Activated CD8-positive, alpha-beta memory T cell treated with anti-CD3 and anti-CD28 coated beads, Interleukin-2, amount 50 U/mL, for 1 hour (primary cell): ENCODE measurements around the gene NDUFAF3.

Source experiments
- DNase-seq: peaks from one replicate; pipeline ENCODE4 v3.0.0-alpha.2; 2020; ENCODE audit errors: extremely low read depth

NDUFAF3 gene

DNA sequence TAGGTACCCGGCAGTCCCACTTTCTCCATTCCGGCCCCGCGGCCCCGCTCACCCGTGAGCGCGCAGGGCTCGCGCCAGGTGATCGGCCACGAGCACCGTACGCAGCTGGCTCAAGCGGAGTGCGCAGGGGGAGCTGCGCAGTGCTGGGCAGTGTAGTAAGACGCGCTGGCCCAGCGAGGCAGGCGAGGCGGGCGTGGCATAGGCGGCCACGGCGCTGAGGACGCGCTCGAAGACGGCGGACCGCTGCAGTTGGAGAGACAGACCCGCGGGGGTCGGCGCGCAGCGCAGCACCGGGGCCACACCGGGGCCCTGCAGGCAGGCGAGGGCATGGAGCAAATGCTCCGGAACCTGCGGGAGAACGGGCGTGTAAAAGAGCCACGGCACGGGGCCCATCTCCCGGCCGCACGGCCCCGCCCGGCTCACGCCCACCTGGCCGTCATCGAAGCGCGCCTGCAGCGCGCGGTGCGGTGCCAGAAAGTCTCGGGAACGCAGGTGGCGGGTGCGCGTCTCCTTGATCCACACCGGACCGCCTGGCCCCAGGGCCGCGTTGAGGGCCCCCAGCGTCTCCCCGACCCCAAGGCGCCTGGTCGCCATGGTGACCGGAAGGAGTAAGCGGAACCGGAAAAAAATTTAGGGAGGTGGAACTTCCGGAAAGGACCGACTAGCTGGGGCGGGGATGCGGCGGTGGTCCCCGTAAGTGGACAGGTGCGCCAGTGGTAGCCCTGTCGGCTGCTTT, 3.8 kb upstream of the NDUFAF3 start, which contains the start of gene DALRD3:
DALRD3 (minus strand) TSS at position 610 of the 736 bp plus-strand sequence; CDS start at position 594, 16 bp downstream.
- DNase-seq, result no peak

DNA sequence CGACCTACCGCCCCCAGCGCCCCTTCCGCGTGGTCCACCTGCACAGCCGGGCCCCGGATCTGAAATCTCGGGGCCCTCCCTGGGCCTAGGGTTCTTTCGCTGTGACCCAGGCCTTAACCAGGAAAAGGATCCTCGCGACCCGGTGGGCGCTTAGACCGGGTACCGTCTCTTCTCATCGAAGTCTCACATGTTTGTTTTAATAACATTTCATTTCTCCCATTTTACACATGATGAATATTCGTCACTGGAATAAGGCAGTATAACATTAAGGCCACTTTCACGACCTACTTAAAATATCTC, 3.3 kb upstream of the NDUFAF3 start:
- DNase-seq, result no peak

DNA sequence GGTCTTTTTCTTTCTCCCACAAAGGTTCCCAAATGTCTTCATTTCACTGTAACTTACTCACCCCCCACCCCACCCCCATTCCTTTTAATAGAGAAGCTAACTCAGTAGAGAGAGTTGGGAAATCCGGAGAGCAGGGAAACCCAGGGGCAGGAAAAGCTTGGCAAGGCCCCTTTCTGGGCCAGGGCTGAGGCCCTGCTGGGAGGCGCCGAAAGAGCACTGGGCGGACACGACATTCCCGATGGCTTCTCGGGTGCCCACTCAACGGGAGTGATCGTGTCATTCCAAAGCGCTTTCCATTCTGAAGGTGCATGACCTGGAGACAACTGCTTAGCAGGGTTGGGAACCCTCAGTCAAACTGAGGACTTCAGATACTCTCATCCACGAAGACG, 2.0 kb upstream of the NDUFAF3 start:
- DNase-seq, result no peak

DNA sequence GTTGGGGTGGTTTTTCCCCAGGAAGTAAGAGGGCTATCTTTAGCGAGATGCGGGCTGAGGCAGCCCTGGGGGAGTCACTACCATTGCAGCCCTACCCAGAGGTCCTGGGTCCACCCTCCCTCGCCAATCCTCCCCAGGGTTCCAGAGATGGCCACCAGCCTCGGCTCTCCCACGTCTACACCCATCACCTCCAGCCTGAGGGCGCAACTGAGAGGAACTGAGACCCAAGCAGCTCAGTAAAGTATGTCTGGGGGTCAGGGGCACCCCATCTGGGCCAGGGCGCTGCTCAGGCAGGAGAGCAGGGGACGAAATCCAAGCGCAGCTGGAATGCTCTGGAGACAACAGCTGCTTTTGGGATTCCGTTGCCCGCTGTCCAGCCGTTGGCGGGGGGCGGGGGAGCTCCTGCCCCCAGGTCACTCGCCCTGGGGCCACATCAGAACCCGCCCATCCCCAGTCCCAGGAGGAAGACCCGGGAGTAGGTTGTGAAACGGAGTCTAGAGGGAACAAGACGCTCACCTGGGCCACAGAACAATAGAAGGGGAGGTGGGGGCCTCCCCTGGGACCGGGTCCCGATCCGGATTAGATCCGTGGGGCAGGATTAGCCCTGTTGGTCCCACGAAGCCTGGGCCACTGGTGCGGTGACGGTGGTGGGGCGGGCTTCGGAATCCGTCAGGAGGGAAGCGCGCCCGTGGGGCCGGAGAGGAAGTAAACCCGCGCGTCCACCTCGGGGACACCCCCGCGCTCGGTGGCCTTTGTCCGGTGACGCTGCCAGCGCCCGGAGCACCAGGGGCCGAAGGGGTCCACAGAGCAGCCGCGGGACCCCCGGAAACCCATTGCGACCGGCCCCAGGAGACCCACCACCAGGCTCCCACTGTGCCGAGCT, 1.4 kb upstream of the NDUFAF3 start:
- no peak for DNase-seq

DNA sequence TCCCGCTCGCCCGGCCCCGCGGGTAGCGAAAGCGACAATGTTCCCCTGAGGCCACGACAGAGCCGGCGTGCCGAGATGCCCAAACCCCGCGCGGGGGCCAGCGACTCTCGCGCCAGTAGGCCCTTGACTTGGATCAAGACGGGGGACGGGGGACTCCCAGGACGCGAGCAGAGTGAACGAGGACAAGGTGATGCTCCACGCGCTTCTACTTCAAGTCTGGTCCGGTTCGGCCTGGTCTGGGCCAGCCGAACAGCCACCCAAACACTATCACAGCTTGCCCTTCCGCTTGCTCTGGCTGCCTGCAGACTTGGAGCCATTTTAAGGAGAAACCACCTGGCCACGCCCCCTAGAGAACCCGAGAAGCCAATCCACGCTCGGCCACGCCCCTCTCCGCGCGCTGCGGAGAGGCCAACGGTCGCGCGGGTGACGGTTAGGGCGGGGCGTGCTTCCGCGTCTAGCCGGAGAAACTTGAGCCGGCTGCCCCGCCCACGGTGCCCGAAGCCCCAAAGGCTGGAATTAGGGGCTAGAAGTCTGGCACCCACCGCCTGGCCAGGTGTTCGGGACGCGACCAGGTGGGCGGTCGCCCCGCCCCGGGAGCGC, 608 bp upstream of the NDUFAF3 start:
- peak; percentile 97 for DNase-seq

- DNase-seq, result no peak
Observed at GRCh38 chr3:49022688-49023171, 809 bp downstream of the NDUFAF3 start.

DNA sequence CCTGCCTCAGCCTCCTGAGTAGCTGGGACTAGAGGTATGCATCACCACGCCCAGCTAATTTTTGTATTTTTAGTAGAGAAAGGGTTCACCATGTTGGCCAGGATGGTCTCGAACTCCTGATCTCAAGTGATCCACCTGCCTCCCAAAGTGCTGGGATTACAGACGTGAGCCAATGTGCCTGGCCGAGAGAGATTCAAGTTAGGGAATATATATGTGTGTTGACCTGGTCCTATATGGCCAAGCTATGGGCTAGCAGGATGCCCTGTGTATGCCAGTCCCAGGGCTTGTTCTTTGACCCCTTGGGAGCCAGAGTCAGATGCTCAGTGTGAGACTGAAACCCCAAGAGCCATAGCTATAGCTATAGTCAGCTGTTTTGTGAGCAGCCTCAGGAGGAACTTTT, 1.9 kb downstream of the NDUFAF3 start:
- no peak for DNase-seq

DNA sequence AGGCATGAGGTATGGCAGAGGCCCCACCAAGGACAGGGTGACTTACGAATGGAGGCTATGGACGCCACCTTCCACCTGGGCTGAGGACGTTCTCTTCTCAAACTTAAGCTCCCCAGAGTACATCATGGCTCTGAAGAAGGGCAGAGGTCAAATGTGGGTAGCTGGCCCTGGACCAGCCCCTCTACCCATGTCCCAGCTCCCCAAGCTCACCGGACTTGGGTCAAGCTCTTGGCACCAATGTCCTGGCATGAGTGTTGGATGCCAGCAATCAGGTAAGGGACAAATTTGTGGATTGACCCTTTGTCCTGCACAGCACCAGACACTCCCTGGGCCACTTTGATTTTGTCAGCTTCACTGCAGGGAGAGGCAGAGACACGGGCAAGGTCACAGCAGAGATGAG, 2.5 kb downstream of the NDUFAF3 start:
- DNase-seq, result no peak

DNA sequence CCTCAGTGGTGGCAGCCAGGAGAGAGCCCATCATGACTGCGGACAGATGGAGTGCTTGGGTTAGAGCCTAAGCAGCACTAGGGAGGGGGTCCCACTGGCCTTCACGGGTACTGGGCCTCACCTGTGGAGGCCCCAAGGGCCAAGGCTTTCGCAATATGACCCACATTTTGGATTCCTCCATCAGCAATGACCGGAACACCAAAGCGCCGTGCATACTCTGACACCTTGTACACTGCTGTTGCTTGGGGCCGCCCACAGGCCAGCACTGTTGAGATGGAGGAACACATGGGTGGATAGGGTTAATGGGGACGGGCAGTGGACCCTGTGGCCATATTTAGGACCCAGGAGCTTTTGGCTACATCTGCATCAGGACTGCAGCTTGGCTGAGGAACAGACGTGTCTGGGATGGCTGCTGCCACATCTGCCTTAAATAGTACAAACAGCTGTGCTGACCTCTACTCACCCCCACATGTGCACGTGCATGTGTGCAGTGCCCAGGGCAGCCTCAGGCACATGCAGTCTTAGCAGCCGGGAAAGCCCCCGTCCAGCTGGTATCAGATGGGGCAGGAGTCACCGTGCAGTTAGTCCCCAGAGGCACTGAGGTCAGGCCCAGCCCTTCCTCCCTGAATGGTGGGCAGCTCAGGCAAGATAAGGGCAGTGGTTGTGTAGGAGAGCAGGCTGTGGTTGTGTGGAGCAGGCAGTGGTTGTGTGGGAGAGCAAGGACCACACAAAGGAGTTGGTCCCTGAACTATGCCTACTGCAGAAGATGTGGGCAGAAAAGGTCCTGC, 3.3 kb downstream of the NDUFAF3 start:
- DNase-seq, result no peak

DNA sequence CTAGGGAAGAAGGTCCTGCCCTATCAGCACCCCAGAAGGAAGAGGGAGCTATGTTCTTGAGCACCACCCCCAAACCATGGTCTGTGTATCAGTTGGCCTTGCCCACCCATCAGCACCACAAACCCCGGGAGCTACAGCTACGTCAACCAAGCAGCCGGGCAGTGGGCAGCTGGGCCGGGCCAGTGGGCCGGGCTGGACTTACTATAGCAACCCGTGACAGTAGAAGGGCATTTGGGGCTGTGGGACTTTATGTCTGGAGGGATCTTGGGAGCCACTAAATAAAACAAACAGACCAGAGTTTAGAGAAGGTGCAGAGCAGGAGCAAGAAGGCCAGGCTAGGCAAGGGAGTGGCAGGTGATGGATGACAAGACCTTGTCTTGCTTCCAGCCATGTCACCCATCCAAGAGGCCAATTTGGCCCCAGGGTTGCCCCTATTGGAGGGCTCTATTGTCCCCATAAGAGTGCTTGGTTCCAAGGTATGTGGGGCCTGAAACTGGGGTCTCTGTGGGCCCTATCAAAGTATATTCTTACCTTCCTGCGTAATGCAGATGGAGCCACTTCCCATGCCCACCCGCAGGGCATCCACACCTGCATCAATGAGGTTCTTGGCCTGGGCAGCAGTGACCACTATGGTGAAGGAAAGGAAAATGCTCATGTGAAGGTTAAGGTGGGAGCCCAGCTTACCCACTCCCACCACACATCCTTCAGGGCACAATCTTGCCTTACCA, 4.0 kb downstream of the NDUFAF3 start:
- DNase-seq, result no peak

DNA sequence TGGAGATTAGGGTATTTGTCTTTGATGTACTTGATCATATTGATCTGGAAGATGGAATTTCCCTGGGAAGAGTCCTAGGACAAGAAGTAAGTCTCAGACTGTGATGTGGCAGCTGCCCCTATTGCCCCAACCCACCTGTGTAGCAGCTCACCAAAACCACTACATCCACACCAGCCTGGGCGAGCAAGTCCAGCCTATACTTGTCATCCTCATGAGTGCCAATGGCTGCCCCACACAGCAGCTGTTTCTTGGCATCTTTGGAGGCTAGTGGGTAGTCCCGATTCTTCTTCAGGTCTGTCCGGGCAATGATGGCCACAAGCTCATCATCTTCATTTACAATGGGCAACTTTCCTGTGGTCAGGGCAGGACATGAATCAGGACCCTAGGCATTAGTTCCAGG, 4.6 kb downstream of the NDUFAF3 start:
- DNase-seq, result no peak

- DNase-seq, result no peak
Observed at GRCh38 chr3:49027634-49028033, 5.7 kb downstream of the NDUFAF3 start.

GRCh38 chr3:49028298-49028672, 6.4 kb downstream of the NDUFAF3 start:
- DNase-seq, result no peak

GRCh38 chr3:49028673-49029562, 7.0 kb downstream of the NDUFAF3 start, which contains the start of gene IMPDH2:
TSS of gene IMPDH2 (minus strand) at chr3:49029398. CDS start at chr3:49029350, 48 bp downstream.
- DNase-seq, result peak; percentile 72

GRCh38 chr3:49029563-49029884, 7.6 kb downstream of the NDUFAF3 start:
- no peak for DNase-seq

DNA sequence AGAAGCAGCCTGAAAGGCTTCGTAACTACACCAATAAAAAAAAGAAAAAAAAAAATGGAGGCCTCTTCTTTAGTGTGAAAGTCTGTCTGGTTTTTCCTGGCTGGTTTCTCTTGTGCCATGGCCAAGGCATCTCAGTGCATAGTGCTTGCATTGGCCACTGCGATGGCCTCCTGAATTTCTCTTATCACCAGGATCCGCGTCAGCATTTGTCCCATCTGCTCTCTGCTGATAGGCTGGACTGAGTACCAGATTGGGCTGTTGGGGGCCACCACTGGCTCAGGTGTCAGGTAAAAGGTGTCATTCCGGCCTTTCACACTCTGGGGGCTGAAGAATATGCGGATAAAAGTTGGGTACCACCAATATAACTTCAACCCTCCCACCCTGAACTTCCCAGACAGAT, 8.4 kb downstream of the NDUFAF3 start:
- DNase-seq, result no peak

- no peak for DNase-seq
Observed at GRCh38 chr3:49032646-49033304, 10.9 kb downstream of the NDUFAF3 start.

- DNase-seq, result no peak
Observed at GRCh38 chr3:49034650-49035049, 12.7 kb downstream of the NDUFAF3 start.

DNA sequence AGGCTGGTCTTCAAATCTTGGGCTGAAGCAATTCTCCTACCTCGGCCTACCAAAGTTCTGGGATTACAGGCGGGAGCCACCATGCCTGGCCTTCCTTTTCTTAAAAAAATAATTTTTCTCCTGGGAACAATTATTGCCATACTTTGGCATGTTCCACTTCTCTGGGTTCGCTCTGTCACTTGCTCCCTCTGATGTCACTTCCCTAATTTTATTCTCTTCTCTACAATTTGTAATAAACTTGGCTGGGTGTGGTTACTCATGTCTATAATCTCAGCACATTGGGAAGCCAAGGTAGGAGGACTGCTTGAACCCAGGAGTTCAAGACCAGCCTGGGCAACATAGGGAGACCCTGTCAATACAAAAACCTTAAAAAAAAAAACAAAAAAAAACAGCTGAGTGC, 13.4 kb downstream of the NDUFAF3 start:
- no peak for DNase-seq

- DNase-seq, result no peak
Observed at GRCh38 chr3:49053543-49053942, 31.6 kb downstream of the NDUFAF3 start.
